Fibroblast of lung (primary cell): ENCODE measurements around the gene BTG3. TPM values are rescaled to one million over a fixed set of nuclear protein-coding genes. Genes with fewer than 3 reads are reported as not detected.

Experiments used
- DNase-seq, 2 donors: peaks; one replicate each; pipeline versions ENCODE4 v3.0.0 to v3.0.0-alpha.2; 2010; ENCODE audit warnings: low read depth in 2 of 2
- H2AFZ ChIP-seq: 2 replicates; pipeline ENCODE4 v1.5.1; 2012; ENCODE audit warnings: low read length, control low read depth, inconsistent platforms
- H3K27ac ChIP-seq: 2 replicates; pipeline ENCODE4 v1.5.1; 2011; ENCODE audit warnings: low read length, control low read depth; ENCODE audit not compliant: insufficient read depth
- H3K27me3 ChIP-seq: 2 replicates; pipeline ENCODE4 v1.5.1; 2011; ENCODE audit warnings: mild to moderate bottlenecking, low read length; ENCODE audit not compliant: control insufficient read depth, insufficient read depth
- H3K36me3 ChIP-seq: 2 replicates; pipeline ENCODE4 v1.5.1; 2011; ENCODE audit warnings: low read length; ENCODE audit not compliant: control insufficient read depth, insufficient read depth
- H3K4me1 ChIP-seq: 2 replicates; pipeline ENCODE4 v1.5.1; 2011; ENCODE audit warnings: low read length; ENCODE audit not compliant: control insufficient read depth, insufficient read depth; ENCODE audit errors: extremely low read depth
- H3K4me2 ChIP-seq: 2 replicates; pipeline ENCODE4 v1.5.1; 2011; ENCODE audit warnings: low read length, control low read depth; ENCODE audit not compliant: insufficient read depth; ENCODE audit errors: extremely low read depth
- H3K4me3 ChIP-seq, 4 experiments: fragments of 200-600 bp in 1 of 4; sonication (generic) in 1 of 4; replicated peaks in 1 of 4; 2 replicates each; pipeline ENCODE4 v1.5.1; 2011 to 2016; ENCODE audit warnings: low read length in 4 of 4, low read depth in 3 of 4, mild to moderate bottlenecking in 3 of 4, control low read depth in 2 of 4, inconsistent platforms in 1 of 4, mixed read lengths in 1 of 4; ENCODE audit not compliant: insufficient read depth in 1 of 4; ENCODE audit errors: control extremely low read depth in 1 of 4
- H3K79me2 ChIP-seq: 2 replicates; pipeline ENCODE4 v1.5.1; 2012; ENCODE audit warnings: mild to moderate bottlenecking, low read length, inconsistent platforms; ENCODE audit not compliant: control insufficient read depth, insufficient read depth
- H3K9ac ChIP-seq: 2 replicates; pipeline ENCODE4 v1.5.1; 2011; ENCODE audit warnings: mild to moderate bottlenecking, low read length, control low read depth; ENCODE audit not compliant: insufficient read depth
- H3K9me3 ChIP-seq: 2 replicates; pipeline ENCODE4 v1.5.1; 2012; ENCODE audit warnings: low read depth, low read length; ENCODE audit not compliant: control insufficient read depth, insufficient read depth
- H4K20me1 ChIP-seq: 2 replicates; pipeline ENCODE4 v1.5.1; 2011; ENCODE audit warnings: low read length; ENCODE audit not compliant: control insufficient read depth, insufficient read depth; ENCODE audit errors: extremely low read depth
- EZH2 ChIP-seq: IDR thresholded peaks from 2 replicates; pipeline ENCODE4 v1.5.1; 2012; ENCODE audit warnings: low read length, control low read depth, mild to moderate bottlenecking; ENCODE audit errors: missing control alignments
- polyA plus RNA-seq, 2 donors: library from polyadenylated mRNA; depleted of rRNA in 1 of 2; stranded (reverse) in 1 of 2; unstranded in 1 of 2; fragments of >200 nt; gene quantifications; 2 replicates each; pipeline ENCODE4 v1.2.1, GENCODE V29; 2011 to 2012; ENCODE audit warnings: missing spikeins in 1 of 2
- total RNA-seq: library from RNA; depleted of rRNA; stranded (reverse); fragments of >200 nt; gene quantifications from 2 replicates; pipeline ENCODE4 v1.2.1, GENCODE V29; 2014
- TF ChIP-seq, protein P1 (sequence below), 2 donors: IDR thresholded peaks in 1 of 2; conservative IDR thresholded peaks in 1 of 2; 1 replicate in 1 of 2; 2 replicates in 1 of 2; pipeline ENCODE4 v1.5.1; 2011 to 2012; ENCODE audit warnings: low read length in 2 of 2, control low read depth in 1 of 2, inconsistent platforms in 1 of 2, low read depth in 1 of 2, mild to moderate bottlenecking in 1 of 2

BTG3 gene
- total and polyA plus RNA-seq, 2 donors (not counting 1 experiment from before 2014, with no cell fraction given), result 32.5 to 51.2 TPM

DNA sequence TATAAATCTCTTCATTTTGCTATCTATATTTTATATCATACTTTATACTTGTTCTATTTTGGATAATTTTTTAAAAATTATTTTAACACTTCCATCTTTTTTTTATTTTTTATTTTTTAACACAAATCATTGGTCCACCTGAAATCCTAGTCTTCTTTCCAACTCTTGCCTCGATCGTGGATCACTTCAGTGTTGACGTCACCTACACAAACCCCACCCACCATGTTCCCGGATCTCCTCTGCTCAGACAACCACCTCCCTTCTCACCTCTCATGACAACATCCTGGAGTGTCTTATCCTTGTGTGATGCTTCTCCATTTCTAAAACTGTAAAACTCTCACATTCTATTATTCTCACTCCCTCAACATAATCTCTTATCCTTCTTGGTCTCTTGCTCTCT is 34.1 kb upstream of the BTG3 start:
- Histone ChIP-seq H4K20me1 (no peaks in the 10 kb centered on the region), H3K27me3 (no peaks in the 10 kb centered on the region), H3K4me1 (no peaks in the 10 kb centered on the region), H2AFZ (no peak overlapping the region), H3K9ac (no peak overlapping the region), H3K27ac (no peak overlapping the region), H3K4me3 (no peak overlapping the region), H3K4me2 (no peak overlapping the region), H3K79me2 (no peaks in the 10 kb centered on the region), H3K36me3 (no peaks in the 10 kb centered on the region), H3K9me3 (no peaks in the 10 kb centered on the region)
- TF ChIP-seq, protein P1, sequence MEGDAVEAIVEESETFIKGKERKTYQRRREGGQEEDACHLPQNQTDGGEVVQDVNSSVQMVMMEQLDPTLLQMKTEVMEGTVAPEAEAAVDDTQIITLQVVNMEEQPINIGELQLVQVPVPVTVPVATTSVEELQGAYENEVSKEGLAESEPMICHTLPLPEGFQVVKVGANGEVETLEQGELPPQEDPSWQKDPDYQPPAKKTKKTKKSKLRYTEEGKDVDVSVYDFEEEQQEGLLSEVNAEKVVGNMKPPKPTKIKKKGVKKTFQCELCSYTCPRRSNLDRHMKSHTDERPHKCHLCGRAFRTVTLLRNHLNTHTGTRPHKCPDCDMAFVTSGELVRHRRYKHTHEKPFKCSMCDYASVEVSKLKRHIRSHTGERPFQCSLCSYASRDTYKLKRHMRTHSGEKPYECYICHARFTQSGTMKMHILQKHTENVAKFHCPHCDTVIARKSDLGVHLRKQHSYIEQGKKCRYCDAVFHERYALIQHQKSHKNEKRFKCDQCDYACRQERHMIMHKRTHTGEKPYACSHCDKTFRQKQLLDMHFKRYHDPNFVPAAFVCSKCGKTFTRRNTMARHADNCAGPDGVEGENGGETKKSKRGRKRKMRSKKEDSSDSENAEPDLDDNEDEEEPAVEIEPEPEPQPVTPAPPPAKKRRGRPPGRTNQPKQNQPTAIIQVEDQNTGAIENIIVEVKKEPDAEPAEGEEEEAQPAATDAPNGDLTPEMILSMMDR (conservative IDR thresholded peaks at IDR 0.05 in 1 of 2, IDR thresholded peaks at IDR 0.05 in 1 of 2; ENCODE audit: low read depth in 1 of 2, low read length in 2 of 2), result no peak
- no peak for TF ChIP-seq EZH2
- no peak for DNase-seq

DNA sequence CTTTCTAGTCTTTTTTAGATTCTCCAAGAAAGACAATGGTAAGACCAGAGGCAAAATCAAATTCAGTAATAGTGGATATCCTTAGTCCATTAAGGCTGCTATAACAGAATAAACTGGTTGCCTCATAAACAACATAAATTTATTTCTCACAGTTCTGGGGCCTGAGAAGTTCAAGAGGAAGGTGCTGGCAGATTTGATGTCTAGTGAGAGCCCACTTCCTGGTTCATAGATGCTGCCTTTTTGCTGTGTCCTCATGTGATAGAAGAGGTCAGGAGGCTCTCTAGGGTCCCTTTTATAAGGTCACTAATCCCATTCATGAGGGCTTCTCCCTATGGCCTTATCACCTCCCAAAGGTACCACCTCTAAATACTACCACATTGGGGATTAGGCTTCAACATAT is 31.5 kb upstream of the BTG3 start:
- Histone ChIP-seq H3K9me3 (no peaks in the 10 kb centered on the region), H3K27ac (no peak overlapping the region), H4K20me1 (no peaks in the 10 kb centered on the region), H3K4me2 (no peak overlapping the region), H3K36me3 (no peaks in the 10 kb centered on the region), H3K27me3 (no peaks in the 10 kb centered on the region), H3K4me1 (no peaks in the 10 kb centered on the region), H3K4me3 (no peak overlapping the region), H3K79me2 (no peaks in the 10 kb centered on the region), H3K9ac (no peak overlapping the region), H2AFZ (no peak overlapping the region)
- no peak for TF ChIP-seq EZH2
- TF ChIP-seq, protein P1 (conservative IDR thresholded peaks at IDR 0.05 in 1 of 2, IDR thresholded peaks at IDR 0.05 in 1 of 2; ENCODE audit: low read depth in 1 of 2, low read length in 2 of 2), result no peak
- no peak for DNase-seq

DNA sequence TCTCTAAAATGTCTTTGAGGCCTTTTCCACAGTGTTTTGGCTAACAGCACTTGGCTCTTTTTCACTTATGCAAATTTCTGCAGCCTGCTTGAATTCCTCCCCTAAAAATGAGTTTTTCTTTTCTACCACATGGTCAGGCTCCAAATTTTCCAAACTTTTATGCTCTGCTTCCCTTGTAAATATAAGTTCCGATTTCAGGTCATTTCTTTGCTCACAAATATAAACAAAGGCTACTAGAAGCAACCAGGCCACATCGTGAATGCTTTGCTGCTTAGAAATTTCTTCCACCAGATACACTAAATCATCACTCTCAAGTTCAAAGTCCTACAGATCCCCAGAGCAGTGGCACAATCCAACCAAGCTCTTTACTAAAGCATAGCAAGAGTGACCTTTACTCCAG is 28.1 kb upstream of the BTG3 start:
- Histone ChIP-seq H3K36me3 (no peaks in the 10 kb centered on the region), H3K27me3 (no peaks in the 10 kb centered on the region), H3K9me3 (no peaks in the 10 kb centered on the region), H3K27ac (no peak overlapping the region), H3K4me1 (no peaks in the 10 kb centered on the region), H3K79me2 (no peaks in the 10 kb centered on the region), H3K4me3 (no peak overlapping the region), H2AFZ (no peak overlapping the region), H4K20me1 (no peaks in the 10 kb centered on the region), H3K4me2 (no peak overlapping the region), H3K9ac (no peak overlapping the region)
- TF ChIP-seq EZH2, result no peak
- TF ChIP-seq, protein P1 (conservative IDR thresholded peaks at IDR 0.05 in 1 of 2, IDR thresholded peaks at IDR 0.05 in 1 of 2; ENCODE audit: low read depth in 1 of 2, low read length in 2 of 2), result no peak
- no peak for DNase-seq
